Prostate gland (tissue), 2 donors: ENCODE results near the gene EMP2. TPM values are rescaled to one million over a fixed set of nuclear protein-coding genes. Genes with fewer than 3 reads are reported as not detected.
A peak's percentile ranks its signal among the peaks of the same experiment; 100 is the strongest.

Experiments used
- DNase-seq: peaks from one replicate; pipeline ENCODE4 v3.0.0-alpha.2; 2019; ENCODE audit warnings: low spot score
- H3K27ac ChIP-seq, 2 donors: fragments of 200-600 bp; sonication (generic); 2 replicates each; pipeline ENCODE4 v1.5.1; 2017 to 2019
- H3K27me3 ChIP-seq: fragments of 200-600 bp; sonication (generic); replicated peaks from 2 replicates; pipeline ENCODE4 v1.5.1; 2019; ENCODE audit not compliant: insufficient read depth
- H3K36me3 ChIP-seq, 2 donors: fragments of 200-600 bp; sonication (generic); 1 replicate in 1 of 2; 2 replicates in 1 of 2; pipeline versions ENCODE4 v1.5.1 to v1.8.1; 2017 to 2019
- H3K4me1 ChIP-seq: fragments of 200-600 bp; sonication (generic); replicated peaks from 2 replicates; pipeline ENCODE4 v1.5.1; 2019
- H3K4me3 ChIP-seq, 2 donors: fragments of 200-600 bp; sonication (generic); 2 replicates each; pipeline ENCODE4 v1.5.1; 2017 to 2019
- H3K9me3 ChIP-seq: fragments of 200-600 bp; sonication (generic); 2 replicates; pipeline ENCODE4 v1.5.1; 2017
- CTCF ChIP-seq, 4 experiments: fragments of 200-600 bp in 2 of 4; fragments of 450-650 bp in 2 of 4; sonication (generic) in 2 of 4; IDR thresholded peaks; 1 replicate in 3 of 4; 2 replicates in 1 of 4; pipeline ENCODE4 v1.5.1; 2016 to 2019; ENCODE audit warnings: antibody characterized with exemption in 4 of 4, mild to moderate bottlenecking in 2 of 4, moderate library complexity in 2 of 4
- POLR2A ChIP-seq: fragments of 450-650 bp; IDR thresholded peaks from one replicate; pipeline ENCODE4 v1.6.1; 2016; ENCODE audit warnings: antibody characterized with exemption, mild to moderate bottlenecking
- POLR2AphosphoS5 ChIP-seq: sonication (generic); formaldehyde crosslinking; IDR thresholded peaks from one replicate; pipeline ENCODE4 v1.6.1; 2017; ENCODE audit warnings: antibody characterized with exemption
- WGBS: methylation state at CpG from one replicate; pipeline ENCODE4 v1.1.5; 2018; 5-methylcytosine and 5-hydroxymethylcytosine counted together
- intact Hi-C: fragments of 100-400 bp; cut with DNase I; formaldehyde crosslinking; loops from one replicate; pipeline ENCODE4 v1.14.2; 2022
- total RNA-seq, 2 donors: library from RNA; depleted of rRNA; stranded (reverse); fragments of >200 nt; gene quantifications; one replicate each; pipeline ENCODE4 v1.1.0, GENCODE V29; 2016

EMP2 gene
- total RNA-seq, 2 donors from 2014 or later = 40.8 to 87.2 TPM

GRCh38 chr16:10579575-10579964, 828 bp downstream of the EMP2 start:
- 5% methylated on average over 6 of the region's 6 CpGs for WGBS
- intact Hi-C loops = no loop called here
- Histone ChIP-seq H3K9me3 (no peaks in the 10 kb centered on the region), H3K4me1 (peaks cover 16% of the 10 kb centered on the region), H3K27ac (peak overlapping the region; percentile 99), H3K27me3 (no peaks in the 10 kb centered on the region), H3K4me3 (peak overlapping the region; percentile 98), H3K36me3 (no peaks in the 10 kb centered on the region)
- TF ChIP-seq POLR2AphosphoS5 (no peak), POLR2A (no peak), CTCF (IDR thresholded peaks at IDR 0.05) (no peak)
- no peak for DNase-seq

GRCh38 chr16:10578474-10579316, 1.7 kb downstream of the EMP2 start:
- Histone ChIP-seq H3K36me3 (no peaks in the 10 kb centered on the region), H3K4me3 (peak overlapping the region; percentile 98), H3K9me3 (no peaks in the 10 kb centered on the region), H3K4me1 (peaks cover 16% of the 10 kb centered on the region), H3K27me3 (no peaks in the 10 kb centered on the region), H3K27ac (peak overlapping the region; percentile 99)
- WGBS = 36% methylated on average over 20 of the region's 20 CpGs
- intact Hi-C loops = no loop called here
- TF ChIP-seq POLR2A = no peak
- no peak for TF ChIP-seq POLR2AphosphoS5
- TF ChIP-seq CTCF (IDR thresholded peaks at IDR 0.05) = peak in 1 of 4 experiments; percentile 7
- peak; percentile 56 for DNase-seq

- no peaks in the 10 kb centered on the region for H3K27me3 ChIP-seq
- no peaks in the 10 kb centered on the region for H3K9me3 ChIP-seq
- H3K4me1 ChIP-seq = peaks cover 16% of the 10 kb centered on the region
- TF ChIP-seq CTCF (IDR thresholded peaks at IDR 0.05) (no peak), POLR2A (no peak), POLR2AphosphoS5 (no peak)
- 30% methylated on average over 17 of the region's 17 CpGs for WGBS
- H3K27ac ChIP-seq = peak overlapping the region; percentile 99
- no peak for DNase-seq
- peak overlapping the region; percentile 98 for H3K4me3 ChIP-seq
- intact Hi-C loops = no loop called here
- no peaks in the 10 kb centered on the region for H3K36me3 ChIP-seq
Measured at GRCh38 chr16:10577305-10578202, 2.8 kb downstream of the EMP2 start.

GRCh38 chr16:10576390-10577304, 3.8 kb downstream of the EMP2 start:
- Histone ChIP-seq H3K9me3 (no peaks in the 10 kb centered on the region), H3K27me3 (no peaks in the 10 kb centered on the region), H3K4me3 (peak overlapping the region in 1 of 2 donors; percentile 98), H3K4me1 (peaks cover 16% of the 10 kb centered on the region), H3K36me3 (no peaks in the 10 kb centered on the region), H3K27ac (peak overlapping the region in 1 of 2 donors; percentile 99)
- TF ChIP-seq CTCF (IDR thresholded peaks at IDR 0.05) (no peak), POLR2AphosphoS5 (no peak), POLR2A (no peak)
- 68% methylated on average over 17 of the region's 17 CpGs for WGBS
- intact Hi-C loops = no loop called here
- DNase-seq = no peak
